Dedifferentiated amniotic fluid mesenchymal stem cell (primary cell): ENCODE results near the gene SLC50A1.
"Not testable (repeated sequence)": the region's sequence is repeated elsewhere in the genome, so short reads cannot be mapped to it uniquely, and the experiment has no call there.

Source experiments
- DNase-seq: peaks from one replicate; pipeline ENCODE4 v3.0.0-alpha.2; 2016; ENCODE audit errors: extremely low spot score

SLC50A1 gene

DNA sequence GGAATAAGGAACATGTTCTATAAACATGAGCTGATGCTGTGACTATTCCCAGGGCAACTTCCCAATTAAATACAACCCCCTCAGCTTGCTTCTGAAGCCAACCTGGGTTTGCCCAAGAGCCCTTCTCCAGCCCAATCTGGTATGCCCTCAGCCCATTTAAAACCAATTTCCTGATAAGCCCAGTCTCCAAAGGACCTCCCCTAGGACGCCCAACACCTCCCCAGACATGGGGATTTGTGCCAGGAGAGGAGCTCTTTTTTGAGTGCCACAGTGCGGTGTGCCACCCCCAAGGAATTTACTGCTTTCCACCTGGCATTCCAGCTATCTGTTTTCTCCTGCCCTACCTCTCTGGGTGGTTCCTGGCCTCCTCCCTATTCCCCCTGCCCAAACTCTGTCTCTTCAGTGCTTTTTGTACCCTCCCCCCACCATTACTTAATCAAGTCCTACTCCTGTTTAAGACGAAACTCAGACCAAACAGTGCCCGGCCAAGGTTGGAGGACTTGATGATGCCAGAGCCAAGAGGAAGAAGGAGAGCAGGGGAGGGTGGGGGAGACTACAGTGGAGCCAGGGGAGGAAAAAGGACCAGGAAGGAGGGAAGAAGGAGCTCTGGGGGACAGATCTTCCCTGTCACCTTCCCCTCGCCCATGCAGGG lies 19.4 kb upstream of the SLC50A1 start:
- no peak for DNase-seq

DNA sequence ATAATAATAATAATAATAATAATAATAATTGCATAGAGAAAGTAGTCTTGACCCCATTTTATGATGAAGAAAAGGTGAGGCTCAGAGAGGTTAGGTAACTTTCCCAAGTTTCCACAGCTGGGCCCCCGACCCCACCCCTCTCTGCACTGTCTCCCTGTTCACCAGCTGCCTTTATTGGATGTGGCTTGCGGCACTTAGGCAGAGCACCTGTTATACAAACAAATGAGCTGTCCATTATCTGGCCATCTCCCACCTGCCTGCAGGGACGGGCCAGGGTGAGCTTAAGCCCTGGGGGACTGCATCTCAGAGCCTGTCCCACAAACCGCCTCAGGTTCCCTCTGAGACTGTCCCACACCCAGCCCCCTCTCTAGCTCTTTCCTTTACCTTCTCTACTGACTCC lies 18.0 kb upstream of the SLC50A1 start:
- DNase-seq: no peak

DNA sequence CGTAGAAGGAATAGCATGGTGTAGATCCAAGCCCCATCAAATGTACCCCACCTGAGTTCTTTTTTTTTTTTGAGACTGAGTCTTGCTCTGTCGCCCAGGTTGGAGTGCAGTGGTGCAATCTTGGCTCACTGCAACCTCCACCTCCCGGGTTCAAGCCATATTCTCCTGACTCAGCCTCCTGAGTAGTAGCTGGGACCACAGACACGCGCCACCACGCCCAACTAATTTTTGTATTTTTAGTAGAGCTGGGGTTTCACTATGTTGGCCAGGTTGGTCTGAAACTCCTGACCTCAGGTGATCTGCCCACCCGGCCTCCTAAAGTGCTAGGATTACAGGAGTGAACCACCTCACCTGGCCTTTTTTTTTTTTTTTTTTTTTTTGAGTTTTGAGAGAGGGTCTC lies 17.6 kb upstream of the SLC50A1 start:
- not testable (repeated sequence) for DNase-seq

DNA sequence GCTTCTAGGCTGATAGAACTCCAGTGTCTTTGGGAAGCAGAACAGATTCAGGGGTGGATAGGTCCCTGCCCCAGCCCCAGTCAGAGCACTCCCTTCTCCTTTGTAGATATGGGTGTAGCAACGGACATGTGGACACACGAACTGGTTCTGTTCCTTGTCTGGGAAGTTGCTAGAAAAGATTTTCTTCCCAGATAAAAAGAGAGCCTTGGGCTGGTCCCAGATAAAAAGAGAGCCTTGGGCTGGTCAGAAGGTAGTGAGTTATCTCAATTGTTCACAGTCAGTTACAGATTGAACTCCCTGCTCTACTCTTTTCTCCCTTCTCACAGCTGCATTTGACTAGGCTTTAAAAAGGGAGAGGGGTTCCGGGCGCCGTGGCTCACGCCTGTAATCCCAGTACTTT lies 15.4 kb upstream of the SLC50A1 start:
- DNase-seq: no peak

DNA sequence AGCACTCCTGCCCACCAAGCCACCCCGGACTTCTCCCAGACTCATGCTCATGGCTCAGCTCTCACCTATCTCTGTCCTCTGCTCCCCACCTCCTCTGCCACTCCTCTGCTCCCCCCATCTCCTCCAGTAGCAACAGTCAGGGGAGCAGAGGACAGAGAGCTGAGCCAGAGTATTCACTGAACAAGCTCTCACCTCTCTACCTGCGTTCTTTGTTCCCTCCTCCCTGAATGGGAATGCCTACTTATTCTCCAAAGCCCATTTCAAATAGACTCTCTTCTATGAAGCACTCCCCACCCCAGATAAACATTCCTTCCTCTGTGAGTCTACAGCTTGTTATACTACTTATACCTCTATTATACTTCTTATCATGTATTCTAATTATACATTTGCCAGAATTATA lies 14.4 kb upstream of the SLC50A1 start:
- no peak for DNase-seq

DNA sequence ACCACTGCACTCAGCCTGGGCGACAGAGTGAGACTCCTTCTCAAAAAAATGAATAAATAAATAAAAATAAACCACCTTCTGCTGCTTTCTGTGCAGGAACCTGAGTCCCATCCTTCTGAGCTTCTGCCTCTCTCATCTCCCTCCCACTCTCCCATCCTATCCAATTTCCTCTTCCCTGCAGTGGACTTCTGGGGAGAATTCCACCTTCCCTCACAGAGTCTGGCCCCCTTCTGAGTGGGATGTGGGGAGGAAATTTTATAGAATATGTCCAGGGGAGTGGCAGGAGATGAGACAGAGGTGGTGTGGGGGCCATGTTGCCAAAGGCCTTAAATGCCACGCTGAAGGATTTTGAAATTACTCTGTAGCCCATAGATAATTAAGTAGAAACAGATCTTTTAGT lies 13.3 kb upstream of the SLC50A1 start:
- DNase-seq: no peak

DNA sequence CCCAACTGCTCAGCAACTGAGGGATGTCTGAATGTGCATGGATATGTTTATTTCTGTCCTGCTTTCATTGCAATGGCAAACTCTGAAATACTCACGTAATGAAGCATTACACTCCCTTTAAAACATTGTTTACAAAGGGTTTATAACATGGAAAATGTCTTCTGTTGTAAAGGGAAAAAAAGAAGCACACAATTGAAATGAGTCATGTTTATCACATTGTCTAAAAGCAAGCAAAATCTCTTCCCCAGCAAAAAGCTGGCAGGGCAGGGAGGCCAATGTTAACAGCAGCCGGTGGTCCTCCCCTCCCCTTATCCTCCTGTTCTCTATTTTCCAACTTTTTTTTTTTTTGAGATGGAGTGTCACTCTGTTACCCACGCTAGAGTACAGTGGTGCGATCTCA lies 11.9 kb upstream of the SLC50A1 start:
- no peak for DNase-seq

DNA sequence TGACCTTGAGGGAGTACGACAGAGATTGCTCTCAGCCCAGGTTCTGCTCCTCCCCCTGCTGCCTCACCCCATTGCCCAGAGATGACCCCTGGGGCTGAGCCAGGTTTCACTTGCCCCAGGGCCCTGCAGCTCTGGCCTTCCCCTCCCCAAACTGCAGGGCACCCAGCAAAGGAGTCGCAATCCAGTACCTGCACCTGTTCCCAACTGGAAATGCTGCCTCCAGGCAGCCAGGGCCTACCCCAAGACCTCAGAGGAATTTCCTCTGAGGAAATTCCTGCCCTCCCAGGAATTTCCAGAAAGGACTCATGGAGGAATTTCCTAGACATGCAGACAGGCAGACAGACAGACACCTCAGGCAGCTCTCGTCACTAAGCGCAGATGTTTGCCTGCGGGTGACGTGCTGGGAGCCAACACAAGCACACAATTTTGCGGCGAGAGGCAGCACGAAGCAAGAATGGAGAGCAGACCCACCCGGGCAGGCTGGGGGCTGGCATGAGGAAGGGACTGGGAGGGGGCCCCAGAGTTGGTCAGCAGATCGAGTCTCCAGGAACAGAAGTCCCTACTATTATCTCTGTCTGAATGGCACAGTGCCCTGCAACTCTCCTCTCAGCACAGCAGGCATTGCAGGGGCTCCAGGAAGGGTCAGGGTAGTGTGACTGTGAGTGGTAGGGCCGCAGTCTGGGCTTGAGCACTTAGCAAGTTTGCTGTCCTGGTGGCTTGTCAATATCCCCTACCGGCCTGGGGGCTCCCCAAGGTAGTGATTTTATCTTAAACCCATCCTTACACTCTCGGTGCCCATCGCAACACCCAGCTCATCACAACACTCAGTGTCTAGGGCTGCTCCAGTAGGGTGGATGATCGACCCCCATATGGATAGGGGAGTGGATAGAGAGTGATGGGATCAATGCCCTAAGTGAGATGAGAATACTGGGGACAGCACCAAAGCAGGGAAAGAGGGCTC lies 10.9 kb upstream of the SLC50A1 start:
- no peak for DNase-seq

DNA sequence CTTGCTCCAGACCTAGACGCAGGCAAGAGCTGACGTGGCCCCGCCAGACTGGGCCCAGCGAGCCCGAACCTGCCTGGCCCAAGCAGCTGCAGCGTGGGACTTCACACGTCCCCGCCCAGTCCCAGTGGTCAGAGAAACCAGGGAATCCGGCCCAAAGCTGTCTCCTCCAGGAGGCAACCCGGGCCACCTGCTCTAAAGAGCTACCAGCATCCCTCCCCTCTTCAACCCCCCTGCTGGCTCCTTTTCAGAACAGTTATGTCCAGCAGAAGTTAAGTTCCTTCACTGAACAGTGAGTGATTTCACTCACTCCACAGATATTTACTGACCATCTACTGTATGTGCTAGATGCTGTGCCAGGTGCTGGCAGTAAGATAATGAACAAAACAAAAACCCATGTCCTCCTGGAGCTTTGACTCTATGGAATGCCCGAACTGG lies 10.1 kb upstream of the SLC50A1 start:
- DNase-seq: no peak

DNA sequence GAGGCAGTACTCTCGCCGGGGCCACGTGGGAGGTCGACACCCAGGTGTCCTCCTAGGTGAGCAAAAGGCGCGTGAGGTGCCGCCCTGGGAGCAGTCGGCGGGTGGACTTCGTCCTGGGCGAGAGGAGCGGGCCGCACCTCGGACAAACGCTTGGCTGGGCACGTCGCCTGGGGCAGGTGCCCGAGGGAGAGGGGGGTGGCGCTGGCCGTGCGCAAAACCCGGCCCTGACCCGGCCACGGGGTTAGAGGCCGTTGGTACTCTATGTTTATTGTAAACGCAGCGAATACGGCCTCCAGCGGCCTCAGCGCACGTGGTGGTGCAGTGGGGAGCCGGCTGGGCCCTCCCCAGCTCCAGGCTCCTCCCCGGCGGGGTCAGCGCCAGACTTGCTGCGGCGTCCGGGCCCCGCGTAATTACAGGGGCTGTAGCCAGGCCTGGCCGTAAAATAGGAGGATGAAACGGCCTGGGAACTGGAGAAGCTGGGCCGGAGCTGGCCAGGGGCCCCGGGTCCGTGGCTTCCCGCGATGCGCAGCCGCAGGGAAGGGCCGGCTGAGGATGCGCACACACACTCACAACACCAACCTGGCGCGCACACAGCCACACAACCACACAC lies 9.6 kb upstream of the SLC50A1 start:
- no peak for DNase-seq

DNA sequence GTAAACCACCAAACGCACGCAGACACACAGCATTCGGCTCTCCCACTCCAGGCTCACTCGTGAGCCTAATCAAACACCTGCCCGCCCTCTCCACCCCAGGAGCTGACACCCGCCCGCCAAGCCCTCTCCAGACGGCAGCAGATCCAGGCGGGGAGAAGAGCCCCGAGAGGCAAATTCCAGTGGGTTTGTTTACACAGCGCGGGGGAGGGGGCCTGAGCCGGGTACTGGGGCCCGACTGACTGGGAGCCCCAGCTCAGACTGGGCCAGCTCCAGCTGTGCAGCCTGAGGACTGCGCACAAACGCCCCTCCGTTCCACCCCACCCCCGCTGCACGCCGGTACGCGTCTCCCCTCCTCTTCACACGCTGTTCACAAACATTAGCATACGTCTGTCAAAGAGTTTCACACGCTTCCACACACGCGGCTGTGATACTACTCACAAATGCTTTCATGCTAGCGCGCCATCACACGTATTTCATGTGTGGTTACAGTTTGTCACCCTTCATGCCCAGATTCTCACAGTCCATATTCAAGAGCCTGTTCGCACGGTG lies 9.0 kb upstream of the SLC50A1 start:
- no peak for DNase-seq

DNA sequence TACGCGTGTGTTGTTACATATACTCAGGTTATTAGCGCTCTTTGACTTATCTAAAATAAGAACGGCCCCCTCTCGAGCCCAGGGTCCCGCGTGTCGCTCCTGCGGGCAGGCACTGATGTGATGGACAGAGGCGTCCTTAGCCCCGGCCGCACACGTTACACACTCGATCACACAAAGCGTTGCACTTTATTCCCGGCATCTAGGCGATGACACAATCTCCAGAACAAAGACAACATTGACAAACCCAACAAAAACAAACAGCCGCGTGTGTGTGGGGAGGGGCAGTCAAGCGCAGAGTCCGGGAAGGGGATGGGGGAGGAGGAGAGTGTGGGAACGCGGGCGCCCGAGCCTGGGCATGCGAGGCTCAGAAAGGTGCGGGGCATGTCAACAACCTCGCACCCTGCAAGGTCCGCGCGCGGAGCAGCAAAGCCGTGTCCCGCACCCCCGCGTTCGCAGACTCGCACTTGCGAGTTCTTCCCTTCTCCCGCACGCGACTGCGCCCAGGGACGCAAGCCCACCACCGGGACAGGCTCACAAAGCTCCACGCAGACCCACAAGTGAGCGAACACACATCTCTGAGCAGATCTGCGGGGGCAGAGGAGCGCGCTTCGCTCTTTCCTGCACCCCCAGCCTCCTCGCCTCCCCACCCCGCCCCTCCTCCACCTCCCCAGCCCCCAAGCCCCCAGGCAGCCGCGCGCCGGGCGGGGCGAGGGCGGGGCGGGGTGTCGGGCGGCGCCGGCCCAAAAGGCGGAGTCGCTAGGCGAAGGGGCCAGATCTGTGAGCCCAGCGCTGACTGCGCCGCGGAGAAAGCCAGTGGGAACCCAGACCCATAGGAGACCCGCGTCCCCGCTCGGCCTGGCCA lies 8.3 kb upstream of the SLC50A1 start, which contains the start of gene EFNA1:
TSS of gene EFNA1 (plus strand) at position 772 of the 862 bp plus-strand sequence. CDS start 102 bp downstream, outside the sequence.
- DNase-seq: no peak

DNA sequence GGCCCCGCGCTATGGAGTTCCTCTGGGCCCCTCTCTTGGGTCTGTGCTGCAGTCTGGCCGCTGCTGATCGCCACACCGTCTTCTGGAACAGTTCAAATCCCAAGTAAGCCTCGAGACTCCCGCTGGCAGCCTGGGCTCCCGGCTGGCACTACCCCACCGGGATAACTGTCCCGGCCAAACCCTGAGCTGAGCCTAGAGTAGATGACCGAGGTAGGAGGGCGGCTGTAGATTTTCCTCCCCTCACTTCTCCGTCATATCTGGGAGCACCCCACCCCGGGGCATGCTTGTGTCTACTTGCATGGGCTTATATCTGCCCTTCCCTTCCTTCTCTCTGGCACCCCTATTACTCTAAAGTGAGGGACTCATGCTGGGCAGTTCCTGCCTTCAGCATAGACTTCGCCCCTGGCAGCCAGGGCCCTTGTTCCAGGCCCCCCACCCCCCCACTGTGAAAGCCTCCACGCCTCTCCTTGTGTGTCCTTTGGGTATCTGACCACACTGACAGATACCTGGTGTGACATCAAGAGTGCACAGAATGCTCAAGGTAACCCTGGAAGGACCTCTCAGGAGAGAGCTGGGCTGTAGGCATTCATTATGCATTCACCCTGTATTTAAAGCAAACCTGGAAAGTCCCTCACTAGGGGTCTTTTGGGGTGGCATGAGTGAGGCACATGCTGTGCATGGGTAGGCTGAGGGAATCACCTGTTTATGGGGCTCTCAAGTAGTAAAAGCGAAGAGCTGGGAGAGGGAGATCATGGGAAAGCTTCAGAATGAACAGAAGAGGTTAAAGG lies 7.5 kb upstream of the SLC50A1 start:
- no peak for DNase-seq

DNA sequence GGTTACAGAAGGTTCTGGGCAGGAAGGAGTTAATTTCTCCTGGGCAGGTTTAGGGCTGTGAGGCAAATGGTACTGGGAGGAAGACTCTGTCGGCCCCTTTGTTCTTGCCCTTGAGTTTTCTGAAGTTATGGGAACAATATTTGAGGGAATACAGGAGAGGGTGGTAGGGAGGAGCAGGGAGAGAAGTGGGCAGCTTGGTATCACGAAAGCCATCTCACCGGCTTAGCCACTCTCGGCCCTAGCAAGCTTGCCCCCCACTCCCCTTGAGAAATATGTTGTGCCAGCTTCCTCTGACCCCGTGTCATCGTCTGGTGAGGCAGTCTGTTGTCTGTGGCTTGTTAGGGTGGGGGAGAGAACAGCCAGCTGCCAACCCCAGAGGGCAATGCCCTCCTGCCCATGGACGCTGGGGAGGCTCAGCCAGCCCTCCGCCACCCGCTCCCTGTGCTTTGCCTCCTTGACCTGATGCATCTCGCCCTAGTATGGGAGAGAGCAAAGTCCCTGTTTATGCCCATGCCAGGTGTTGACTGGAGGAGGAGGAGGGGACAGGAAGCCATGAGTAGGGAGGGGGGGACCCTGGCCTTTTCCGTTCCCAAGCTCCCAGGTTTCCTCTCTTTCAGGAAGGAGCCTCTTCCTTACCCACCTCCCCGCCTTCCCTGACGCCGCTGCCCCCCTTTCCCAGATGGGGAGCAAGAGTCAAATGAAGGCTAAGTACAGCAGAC lies 6.7 kb upstream of the SLC50A1 start:
- no peak for DNase-seq

DNA sequence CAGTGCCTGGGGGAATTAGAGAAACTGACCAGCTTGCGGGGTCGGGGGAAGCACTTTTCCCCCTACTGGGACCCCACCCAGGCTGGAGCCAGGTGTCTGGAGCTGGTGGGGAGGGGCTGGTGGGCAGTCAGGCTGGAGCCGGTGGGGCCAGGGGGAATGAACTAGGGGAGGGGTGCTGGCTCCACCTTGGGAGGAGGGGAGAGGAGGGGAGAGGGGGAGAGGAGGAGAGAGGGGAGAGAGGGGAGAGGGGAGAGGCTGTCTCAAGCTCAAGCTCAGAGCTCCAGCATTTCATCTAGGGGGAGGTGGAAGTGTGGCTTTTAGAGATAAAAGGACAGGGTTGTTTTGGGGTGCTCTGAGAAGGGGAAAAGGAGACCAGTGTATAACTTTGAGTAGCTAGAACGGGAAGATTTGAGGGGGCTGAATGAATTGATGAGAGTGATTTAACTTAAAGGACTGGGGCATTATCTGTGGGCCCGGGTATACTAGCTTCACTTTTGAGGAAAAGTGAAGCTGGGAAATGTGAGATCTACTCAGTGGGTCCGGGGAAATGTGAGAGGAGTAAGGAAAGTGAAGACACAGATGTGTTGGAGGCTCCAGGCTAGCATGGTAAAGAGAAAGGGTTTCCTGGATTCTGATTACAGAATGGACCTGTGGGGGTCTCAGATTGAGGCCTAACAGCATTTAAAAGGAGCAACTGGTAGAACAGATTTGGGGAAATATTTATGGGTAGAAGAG lies 5.2 kb upstream of the SLC50A1 start:
- no peak for DNase-seq

DNA sequence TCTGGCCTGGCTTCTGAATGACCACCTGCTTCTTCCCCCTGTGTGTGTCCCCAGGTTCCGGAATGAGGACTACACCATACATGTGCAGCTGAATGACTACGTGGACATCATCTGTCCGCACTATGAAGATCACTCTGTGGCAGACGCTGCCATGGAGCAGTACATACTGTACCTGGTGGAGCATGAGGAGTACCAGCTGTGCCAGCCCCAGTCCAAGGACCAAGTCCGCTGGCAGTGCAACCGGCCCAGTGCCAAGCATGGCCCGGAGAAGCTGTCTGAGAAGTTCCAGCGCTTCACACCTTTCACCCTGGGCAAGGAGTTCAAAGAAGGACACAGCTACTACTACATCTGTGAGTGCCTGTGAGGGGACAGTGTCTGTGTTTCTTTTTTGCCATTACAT lies 4.4 kb upstream of the SLC50A1 start:
- DNase-seq: no peak

DNA sequence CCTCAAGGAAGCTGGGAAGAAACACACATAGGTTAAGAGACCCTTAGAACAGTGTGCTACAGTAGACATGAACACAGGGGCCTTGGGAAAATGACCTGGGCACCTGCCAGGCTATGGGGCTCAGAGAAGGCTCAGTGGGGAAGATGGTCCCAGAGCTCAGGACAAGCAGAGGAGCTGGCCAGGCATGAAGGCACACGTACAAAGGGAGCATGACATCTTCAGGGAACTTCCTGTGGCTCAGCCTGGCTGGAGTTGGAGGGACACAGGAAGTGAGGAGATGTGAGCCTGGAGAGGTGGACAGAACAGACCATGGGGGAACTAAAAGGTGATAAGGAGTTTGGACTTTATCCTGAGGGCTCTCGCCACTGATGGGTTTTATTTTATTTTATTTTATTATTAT lies 3.8 kb upstream of the SLC50A1 start:
- no peak for DNase-seq

DNA sequence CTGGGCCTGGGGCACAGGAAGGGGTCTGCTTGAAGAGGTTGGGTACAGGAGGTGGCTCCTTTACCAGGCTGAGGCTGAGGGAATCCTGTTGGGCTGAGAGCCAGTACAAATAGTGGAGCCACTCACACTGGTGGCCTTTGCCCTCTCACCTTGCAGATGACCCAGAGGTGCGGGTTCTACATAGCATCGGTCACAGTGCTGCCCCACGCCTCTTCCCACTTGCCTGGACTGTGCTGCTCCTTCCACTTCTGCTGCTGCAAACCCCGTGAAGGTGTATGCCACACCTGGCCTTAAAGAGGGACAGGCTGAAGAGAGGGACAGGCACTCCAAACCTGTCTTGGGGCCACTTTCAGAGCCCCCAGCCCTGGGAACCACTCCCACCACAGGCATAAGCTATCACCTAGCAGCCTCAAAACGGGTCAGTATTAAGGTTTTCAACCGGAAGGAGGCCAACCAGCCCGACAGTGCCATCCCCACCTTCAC lies 1.8 kb upstream of the SLC50A1 start:
- DNase-seq: no peak

DNA sequence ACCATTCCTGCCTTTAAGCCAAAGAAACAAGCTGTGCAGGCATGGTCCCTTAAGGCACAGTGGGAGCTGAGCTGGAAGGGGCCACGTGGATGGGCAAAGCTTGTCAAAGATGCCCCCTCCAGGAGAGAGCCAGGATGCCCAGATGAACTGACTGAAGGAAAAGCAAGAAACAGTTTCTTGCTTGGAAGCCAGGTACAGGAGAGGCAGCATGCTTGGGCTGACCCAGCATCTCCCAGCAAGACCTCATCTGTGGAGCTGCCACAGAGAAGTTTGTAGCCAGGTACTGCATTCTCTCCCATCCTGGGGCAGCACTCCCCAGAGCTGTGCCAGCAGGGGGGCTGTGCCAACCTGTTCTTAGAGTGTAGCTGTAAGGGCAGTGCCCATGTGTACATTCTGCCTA lies 1.3 kb upstream of the SLC50A1 start:
- no peak for DNase-seq
